GM18909 (cell line): ENCODE data around the gene SFMBT2.
A peak's percentile ranks its signal among the peaks of the same experiment; 100 is the strongest.

Source experiments
- ATAC-seq: cut with Tn5 transposase; IDR thresholded peaks from one replicate; pipeline ENCODE4 v1.9.1; 2021; ENCODE audit warnings: mild to moderate bottlenecking; ENCODE audit not compliant: unreplicated experiment, poor library complexity

Gene SFMBT2

DNA sequence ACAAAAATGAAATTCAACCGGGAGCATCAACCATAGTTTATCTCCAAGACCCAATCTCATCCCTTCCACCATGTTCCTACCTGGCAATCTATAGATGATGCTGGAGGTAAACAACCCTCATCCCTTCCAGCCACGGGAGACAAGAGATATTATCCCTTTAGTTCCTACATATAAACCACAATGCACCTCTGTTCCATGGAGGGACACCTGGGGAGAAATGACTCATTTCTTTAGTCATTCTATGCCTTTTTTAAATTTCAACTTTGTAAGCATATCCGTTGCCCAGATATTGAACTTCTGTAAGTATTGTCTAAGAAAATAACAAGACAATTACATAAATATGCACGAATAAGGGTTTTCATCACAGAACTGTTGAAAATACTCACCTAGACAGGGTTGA is 15.5 kb upstream of the SFMBT2 start:
- no peak for ATAC-seq

DNA sequence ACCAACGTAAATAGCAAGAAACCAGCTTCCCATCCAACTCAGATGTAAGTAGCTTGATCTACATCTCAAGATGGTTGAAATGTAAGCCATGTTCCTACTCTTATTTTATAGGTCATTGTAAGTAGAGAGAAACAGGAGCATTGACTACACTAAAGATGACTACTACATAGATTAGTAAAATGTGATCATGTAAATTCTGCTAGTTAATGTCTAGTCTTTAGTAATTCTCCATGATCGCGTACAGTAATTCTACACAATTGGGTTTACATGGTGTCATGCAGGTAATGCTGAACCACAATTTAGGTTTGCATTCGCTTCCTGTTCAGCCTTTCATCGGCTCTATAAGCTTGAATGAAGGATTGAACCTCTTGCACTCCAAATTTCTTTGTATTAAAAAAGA is 14.9 kb upstream of the SFMBT2 start:
- ATAC-seq, result no peak

DNA sequence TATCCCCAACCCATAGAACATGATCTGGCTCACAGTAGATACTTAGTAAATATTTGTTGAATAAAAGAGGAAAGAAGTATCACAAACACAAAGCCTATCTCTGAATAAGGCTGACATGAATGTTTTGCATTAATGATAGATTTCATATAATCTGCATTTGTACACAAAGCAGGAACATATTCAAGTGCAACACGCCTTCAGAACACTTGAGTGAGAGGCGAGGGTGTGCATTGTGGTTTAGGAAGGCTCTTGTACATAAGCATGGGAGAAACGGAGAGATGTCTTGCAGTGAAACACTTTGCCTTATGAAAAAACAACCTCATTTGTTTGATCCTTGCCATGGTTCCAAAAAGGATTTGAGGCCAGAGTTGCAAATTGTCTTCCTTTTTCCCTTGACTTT is 14.1 kb upstream of the SFMBT2 start:
- ATAC-seq, result no peak

DNA sequence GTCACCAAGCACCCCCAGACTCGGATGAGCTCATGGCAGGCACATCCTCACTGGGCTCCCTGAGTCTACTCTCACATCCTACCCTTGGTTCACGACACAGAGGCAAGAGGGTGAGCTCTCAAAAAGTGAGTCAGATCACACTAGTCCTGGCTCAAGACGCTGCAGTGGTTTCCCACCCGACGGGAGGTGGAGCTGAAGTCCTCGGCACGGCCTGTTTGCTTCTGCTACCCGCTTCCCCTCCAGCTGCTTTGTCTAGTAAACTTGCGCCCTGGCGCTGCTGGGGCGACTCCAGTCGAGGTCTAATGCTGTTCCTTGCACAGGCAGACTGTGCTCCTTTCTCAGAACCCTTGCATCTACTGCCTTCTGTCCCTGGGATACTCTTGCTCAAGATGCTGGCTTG is 13.5 kb upstream of the SFMBT2 start:
- no peak for ATAC-seq

DNA sequence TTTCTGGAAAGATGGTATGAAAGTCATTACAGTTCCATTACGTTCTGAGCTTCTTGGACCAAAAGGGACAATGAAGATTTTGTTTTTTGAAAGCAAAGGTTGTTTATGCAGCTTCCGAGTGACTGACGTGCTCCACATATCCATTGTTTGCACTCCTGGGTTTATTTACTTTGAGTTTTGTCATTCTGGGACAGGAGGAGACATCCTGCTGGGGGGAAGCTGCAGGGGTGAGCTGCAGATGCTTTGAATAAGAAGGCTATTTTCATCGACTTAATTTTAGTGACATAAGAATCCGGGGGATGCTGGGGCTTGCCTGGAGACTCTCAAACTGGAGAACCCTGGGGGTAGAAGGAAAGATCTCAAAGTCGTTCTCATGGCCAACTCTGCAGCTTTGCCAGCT is 12.7 kb upstream of the SFMBT2 start:
- ATAC-seq, result no peak

DNA sequence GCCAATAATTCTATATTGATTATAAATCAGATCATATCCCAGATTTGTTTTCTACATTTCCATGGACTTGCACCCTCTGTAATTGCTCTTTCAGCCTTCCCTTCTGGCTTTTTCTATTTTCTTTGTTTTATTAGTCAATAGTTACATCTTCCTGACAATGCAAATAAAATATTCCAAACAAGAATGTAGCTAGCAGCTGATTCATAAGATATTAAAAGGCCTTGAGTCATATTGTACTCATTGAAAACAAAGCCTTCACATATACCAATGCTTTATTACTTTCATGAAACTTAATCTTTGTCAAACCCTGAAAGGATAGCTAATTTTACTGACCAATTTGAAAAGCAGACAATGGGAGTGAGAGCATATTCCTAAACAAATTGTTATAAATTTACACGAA is 10.7 kb upstream of the SFMBT2 start:
- ATAC-seq, result no peak

DNA sequence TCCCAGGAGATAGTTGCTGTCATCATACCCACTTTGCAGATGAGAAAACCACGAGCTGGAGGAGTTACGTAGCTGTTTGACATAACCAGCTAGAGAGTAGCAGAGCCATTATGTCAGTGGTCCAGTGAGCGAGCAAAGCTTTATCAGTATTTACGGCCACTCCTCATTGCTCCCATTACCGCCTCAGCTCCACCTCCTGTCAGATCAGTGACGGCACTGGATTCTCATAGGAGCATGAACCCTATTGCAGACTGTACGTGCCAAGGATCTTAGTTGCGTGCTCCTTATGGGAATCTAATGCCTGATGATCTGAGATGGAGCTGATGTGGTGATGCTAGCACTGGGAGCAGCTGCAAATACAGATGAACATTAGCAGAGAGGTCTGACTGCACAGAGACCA is 9.2 kb upstream of the SFMBT2 start:
- ATAC-seq, result no peak

DNA sequence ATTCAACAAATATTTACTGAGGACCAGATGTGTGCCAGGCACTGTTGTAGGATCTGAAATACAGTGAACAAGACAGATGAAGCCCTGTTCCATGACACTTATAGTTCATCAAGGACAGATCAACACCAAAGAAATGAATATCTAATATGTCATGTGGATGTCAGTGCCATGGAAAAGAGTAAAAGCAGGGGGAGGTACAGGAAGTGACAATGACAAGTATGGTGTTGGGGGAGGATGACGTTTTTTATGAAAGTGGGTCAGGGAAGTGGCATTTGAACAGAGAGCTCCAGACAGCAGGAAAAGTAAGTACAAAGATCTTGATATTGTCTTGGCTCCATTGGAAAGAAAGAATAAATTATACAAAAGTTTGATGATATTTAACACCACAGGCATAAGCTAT is 7.0 kb upstream of the SFMBT2 start:
- no peak for ATAC-seq

DNA sequence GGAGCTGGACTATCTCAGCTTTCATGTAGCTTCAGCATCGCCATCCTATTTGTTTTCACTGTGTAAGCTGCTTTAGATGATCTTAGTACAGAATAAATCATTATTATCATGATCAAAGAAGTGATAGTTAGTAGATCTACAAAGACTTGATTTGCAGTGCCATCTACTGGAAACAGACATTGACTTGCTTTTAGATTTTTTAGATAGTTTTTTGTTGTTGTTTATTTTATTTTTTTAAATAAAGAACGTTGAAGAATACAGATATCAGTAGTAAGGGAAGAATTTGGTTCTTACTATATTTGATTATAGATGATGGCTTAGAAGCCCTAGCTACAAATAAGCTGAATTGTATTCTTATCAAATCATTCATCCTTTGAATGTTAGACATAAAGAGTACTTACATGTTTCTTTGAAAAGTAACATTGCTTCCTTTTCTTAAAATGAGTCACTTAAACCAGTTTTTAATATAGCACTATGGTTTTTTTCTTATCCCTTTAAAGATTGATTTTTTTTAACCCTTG is 6.3 kb upstream of the SFMBT2 start:
- ATAC-seq, result no peak

DNA sequence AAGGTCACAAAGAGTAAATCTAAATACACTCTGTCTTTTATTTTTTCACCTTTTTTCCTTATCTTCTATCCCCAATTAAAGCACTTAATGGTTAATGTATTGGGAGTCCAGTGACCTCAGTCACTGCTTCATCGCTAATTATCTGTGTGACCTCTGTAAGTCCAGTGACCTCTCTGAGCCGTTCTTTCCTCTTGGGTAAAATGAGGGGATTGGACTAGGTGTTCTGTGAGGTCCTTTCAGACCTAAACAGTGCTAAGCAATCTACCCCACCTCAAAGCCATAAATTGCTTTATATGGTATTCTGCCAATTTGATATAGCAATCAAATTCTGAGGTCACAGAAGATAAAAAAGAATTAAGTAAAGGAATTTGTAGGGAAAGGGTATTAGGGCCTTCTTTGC is 3.9 kb upstream of the SFMBT2 start:
- ATAC-seq, result no peak

DNA sequence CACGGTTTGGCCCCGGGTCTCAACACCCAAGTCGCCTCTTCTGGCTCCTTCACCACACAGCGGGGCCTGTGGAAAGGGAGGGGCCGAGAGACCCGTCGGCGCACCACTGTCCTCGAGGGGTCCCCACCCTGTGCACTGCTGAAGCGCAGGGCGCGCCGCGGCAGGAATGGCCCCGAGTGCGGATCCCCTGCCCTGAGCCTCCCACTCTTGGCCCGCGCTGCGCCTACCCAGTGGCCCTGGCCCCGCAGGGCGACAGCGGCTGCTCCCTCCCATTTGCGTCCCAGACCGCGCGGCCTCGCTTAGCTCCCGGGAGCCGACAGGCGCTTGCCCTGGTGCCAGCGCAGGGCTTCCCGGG is 2.1 kb upstream of the SFMBT2 start:
- ATAC-seq, result no peak

DNA sequence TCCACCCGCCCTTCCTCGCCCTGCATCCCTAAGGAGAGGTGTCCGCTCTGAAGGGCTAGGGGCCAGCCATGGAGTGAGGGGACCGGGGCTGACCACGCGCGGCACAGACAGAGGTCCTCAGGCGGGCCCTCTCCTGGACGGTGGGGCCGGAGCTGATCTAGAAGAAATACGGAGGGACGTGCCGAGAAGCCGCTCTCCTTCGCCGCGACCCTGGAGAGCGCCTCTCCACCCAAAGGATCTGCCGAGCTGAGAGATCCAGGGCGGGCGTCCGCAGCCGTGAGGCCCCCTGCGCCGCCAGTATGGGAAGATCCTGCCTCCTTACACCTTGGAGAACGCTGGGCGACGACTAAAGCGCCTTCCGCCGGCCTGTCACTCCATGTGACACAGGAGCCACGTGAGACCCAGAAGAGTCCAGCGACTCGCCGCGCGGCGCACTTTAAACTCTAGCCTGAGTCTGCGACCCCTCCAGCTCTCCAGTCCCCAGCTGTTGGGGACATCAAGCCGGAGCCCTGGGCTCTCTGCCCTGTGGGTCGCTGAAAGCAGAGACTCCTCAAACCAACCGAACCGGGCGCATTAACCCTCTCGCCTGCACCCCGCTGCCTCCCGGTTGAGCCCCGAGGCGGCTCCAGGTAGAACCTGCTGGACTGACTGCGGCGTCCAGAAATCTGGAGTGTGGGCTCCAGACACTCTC is 1.5 kb upstream of the SFMBT2 start:
- no peak for ATAC-seq

DNA sequence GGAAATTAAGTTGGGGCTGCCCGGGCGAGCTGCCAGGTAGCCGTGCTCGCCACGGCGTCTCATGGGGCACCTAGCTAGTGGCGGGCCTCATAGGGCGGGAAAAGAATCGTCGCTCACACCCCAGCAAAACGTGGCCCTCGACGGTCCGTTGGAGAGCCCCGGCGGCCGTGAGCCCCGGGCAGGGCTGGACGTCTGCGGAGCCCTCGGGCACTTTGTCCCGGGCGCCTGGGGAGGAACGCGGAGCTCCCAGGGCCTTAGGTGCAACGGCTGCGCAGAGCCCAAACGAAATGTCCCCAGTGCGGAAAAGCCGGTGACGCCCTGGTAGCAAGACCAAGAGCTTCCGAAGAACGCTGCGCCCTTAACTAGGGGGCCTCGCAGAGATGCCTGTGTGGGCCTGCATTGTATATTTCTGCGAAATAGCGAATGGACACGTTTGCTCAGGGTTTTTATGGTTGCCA is 866 bp upstream of the SFMBT2 start:
- ATAC-seq, result no peak

DNA sequence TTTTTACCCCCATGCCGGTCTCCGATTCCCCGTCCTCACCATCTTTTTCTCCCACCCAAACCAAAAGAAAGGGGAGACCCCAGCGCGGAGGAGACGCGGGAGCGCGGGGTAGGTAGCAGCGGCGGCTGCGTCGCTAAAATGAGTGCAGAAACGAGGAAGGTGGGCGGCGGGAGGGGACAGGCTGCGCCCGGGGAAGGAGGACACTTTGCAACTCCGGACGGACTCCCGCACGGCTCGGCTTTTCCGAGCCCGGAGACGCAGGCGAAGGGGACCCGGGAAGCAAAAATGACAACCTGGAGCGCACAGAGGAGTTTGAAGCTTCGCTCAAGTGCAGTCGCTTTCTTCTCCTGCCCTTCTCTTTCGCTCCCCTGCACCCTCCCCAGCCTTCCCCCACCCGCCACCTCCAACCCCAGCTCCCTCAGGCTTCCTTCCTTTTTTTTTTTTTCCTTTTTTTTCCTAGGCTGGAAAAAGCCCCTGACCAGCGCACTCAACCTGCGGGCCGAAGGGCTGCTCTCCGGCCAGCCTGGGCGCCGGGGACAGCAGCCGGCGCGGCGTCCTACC is 453 bp downstream of the SFMBT2 start:
- ATAC-seq, result no peak

DNA sequence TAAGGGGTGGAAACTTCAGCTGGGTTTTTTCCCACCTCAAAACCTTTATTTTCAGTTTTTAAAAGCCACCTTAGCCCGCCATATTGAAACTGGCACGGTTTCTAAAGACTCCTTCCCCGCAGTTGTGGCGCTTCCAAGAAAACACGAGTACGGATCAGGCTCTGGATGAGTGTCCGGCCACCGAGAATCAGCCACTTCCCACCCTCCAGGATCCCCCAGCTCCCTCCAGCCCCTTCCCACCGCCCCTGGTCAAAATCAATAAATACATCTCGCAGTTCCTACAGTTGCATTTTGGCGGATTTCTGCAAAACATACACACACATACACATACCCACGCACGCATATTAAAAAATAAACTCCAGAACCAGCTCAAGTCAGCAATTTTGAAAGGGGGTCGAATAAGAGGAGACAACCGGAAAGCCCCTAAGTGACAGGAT is 1.1 kb downstream of the SFMBT2 start:
- ATAC-seq, result peak; percentile 10

DNA sequence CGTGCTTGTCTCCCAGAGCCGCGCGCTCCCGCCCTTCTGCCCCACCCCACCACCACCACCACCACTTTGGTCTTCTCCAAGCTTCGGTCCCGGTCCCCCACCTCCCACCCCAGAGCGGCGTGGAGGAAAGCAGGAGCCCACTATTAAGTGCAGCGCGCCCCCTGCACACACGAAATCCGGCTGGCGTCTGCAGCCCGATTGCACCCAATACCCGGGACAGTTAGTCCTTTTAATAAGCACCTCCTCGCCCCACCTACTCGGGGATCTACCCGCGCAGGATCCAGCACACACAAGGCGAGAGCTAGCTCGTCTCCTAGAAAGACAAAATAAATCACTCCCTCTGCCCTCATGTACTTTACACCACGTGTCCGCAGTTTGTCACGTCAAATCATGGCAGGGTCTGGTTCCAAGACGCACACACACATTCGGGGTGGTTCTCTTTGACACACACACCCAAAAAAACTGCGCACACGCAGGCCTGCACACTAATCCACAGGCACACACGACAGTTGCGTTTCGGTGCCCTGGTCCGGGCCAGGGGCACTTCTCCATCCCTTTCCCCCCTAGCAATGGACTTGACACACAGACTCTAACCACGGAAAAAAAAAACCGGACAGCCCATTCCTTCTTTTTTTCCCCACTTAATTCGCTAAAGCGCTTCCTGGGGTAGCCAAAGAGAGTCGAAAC is 1.6 kb downstream of the SFMBT2 start:
- ATAC-seq, result peak; percentile 53

DNA sequence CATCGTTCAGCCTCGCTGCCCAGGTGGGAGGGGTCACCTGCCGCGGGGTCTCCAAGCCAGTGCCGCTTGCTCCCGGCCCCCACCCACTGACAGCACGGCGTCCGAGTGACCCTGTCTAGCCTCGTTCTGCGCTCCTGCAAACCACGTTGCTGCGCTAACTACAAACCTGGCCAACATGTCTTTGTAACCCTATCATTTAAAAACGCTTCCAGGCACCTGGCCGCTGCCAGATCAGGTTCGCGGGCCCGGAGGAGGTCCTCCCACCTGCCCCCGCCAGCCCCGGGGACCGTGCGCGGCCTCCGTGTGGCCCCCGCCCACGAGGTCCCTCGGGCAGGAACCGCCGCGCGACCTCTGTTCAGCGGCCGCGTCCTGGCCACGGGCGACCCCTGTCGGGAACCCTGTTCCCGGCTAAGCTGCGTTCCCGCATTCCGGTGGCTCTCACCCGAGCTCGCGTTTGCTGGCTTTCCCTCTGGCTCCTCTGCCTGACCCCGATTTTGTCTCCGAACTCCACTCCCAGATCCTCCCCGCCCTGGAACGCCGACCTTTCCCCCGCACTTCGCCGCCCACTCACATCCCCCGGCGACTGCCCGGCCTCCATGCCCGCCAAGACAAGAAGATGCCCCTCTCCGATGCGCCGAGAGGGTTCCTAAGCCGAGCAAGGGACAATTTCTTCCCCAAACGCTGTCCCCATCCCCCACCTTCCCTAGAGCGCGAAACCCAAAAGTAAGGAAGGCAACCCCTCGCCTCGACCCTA is 2.4 kb downstream of the SFMBT2 start:
- peak; percentile 33 for ATAC-seq

DNA sequence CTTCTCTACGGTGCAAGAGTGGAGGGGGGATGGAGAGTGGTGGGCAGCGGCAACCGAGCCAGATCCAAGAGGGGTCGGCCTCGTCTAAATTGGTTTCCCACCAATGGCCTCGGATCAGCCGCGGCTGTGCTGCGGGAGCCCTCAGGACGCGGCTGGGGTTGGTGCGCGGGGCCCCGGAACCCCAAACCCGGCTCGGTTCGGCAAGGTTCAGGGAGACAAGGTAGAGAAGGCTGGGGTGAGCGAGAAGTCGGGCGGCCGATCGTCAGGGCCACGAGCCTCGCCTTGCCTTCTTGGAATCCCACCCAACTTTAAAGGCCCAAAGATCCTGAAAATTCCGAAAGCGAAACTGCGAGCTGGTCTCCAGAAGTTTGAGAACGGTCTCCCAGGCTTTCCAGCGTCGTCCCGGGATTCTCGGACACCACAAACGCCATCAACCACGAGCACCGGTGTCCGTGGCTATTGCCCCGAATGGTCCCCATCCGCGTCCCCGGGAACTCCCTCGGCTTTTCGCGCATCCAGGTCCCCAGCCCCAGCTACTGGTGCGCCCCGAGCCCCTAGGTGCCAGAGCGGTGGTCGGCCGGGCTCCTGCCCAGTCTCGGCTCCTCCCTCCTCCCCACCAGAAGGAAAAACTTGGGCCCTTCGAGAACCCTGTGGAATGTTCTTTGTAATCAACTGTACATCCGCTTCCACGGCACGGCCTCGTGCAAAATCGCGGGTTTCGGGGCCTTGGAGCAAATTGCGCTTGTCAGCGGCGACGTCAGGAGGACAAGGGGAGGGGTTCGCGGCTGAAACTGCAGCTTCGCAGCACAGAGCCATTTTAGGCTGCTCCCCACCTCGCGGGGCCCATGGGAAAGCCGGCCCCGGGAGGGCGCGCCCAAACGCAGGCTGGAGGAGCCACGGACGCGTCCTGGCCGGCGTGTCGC is 3.2 kb downstream of the SFMBT2 start:
- peak; percentile 23 for ATAC-seq

DNA sequence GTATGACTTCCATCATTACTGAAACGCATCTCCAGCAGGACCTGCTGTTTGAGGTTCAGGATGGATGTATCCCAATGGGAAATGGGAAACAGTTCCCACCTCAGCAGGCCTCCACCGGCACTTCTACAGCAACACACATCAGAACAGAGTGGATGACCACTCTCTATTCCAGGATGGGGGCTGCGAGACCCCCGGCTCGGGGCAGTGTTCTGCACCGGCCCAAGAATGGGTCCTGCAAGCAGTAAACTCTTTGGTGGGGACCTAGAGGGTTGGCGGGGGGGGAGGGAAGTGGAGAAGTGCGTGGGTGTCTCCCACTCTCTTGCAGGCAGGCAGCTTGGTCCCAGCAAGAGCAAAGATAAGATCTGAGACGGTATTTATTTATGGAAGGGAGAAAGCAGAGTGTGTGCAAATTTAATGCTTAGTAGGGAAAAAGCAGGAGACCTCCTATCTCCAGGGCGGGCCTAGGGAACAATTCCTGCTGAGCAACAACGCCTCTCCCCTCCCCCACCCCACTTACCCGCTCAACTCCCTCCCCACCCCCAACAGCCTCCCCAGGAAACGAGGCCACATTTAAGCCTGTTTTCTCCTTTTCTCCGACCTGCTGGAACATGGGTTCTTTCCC is 4.0 kb downstream of the SFMBT2 start:
- no peak for ATAC-seq
